ENCODE data around the gene R3HDM1.
A peak's percentile ranks its signal among the peaks of the same experiment; 100 is the strongest.
"Not testable (repeated sequence)": the region's sequence is repeated elsewhere in the genome, so short reads cannot be mapped to it uniquely, and the experiment has no call there.

Gene R3HDM1

DNA sequence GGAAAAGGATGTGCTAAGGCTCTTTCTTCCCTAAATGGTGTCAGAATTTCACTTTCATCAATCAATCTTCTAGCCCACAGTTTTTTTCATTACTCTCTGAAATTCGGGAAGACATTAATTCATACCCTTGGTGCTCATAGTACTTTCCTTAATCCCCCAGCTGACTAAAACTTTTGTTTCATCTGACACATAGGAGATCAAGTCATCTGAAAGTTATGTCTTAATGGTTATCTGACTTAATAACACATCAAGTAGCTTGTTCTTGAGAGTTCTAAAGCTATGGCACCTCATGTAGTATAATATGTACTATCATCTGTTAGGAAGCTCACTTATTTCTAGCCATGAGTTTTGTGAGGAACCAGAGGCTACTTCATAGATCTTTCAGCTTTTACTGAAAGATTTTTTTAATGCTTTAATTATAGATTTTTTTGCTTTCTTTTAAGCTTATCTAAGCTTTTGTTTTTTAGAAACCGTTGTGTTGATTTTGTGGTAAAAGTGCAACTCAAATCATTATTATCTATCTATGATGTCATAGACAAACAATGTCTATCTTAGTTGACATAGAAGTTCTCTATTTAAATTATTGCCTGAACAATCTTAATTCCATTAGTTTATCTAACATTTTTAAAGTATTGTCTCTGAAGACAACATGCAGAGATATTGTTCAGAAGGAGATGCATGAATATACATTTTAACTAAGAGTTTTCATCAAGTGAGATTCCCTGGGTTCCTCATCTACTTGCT is 116.7 kb downstream of the R3HDM1 start:
- no peak for DNase-seq

DNA sequence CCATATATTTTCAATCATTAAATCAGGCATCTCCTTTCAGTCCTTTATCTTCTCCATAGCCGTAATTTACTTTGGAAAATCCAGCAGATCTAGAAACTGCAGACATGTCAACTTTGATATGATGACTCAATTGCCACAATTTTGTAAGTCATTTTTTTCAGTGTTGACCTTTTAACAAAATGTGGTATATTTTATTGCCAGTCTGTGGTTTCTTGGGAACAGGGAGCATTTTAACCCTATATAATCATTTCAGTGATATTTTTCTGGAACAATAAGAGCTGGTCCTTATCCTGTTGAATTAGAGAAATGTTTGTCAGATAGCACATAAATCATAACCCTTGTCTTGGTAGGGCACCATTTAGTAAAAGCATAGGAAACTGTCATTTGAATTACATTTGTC is 119.4 kb downstream of the R3HDM1 start:
- no peak for DNase-seq

DNA sequence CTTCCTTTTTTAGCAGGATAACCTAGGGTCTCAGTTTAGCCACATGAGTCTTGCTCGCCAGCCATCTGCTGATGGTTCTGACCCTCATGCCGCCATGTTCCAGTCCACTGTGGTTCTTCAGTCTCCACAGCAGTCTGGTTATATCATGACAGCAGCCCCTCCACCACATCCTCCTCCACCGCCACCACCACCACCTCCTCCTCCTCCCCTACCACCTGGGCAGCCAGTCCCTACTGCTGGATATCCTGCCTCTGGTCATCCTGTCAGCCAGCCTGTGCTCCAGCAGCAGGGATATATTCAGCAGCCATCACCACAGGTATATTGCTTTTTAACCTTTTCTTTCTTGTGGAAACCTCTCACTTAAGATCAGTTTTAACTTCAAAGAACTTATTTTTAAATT is 120.4 kb downstream of the R3HDM1 start:
- no peak for DNase-seq

DNA sequence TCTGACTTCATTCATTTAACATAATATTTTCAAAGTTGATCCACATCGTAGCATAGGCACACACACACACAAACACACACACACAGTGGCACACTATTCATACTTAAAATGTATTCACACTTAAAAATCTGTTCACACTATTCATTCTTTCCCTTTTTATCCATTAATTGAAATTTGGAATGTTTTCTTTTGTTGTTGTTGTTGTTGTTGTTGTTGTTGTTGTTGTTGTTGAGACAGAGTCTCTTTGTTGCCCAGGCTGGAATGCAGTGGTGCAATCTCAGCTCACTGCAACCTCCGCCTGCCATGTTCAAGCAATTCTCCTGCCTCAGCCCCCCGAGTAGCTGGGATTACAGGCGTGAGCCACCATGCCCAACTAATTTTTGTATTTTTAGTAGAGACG is 123.0 kb downstream of the R3HDM1 start:
- not testable (repeated sequence) for DNase-seq

DNA sequence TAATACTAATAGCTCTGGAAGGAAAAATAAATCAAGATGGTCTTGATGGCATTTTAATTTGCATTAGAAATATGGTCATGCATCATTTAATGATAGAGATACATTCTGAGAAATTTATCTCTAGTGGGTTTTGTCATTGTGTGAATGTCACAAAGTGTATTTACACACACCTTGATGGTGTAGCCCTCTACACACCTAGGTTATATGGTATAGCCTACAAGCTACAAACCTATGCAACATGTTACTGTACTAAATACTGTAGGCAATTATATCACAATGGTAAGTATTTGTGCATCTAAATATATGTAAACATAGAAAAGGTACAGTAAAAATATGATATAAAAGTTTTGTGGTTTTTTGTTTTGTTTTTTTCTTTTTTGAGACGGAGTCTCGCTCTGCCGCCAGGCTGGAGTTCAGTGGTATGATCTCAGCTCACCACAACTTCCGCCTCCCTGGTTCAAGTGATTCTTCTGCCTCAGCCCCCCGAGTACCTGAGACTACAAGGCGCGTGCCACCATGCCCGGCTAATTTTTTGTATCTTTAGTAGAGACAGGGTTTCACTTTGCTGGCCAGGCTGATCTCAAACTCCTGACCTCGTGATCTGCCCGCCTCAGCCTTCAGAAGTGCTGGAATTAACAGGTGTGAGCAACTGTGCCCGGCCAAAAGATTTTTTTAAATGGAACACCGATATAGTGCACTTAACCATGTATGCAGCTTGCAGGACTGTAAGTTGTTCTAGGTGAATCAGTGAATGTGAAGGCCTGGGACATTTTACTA is 126.7 kb downstream of the R3HDM1 start:
- no peak for DNase-seq

DNA sequence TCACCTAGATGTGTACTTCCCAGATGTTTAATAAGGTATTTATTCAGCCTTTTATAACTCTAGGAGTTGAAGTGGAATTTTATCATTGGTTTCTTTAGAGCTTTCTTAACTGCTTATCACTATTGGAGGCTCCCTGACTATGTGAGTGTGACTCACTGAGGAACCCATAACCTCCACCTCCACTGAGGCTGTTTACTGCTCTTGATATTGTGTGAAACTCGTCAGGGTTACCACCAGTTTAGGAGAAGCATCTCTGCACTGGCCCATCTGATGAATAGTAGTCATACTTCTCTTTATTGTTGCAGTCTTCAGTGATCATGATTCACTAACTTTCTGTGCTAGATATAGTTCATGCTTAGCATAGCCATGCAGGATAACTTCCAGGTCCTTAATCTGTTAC is 130.8 kb downstream of the R3HDM1 start:
- no peak for DNase-seq

DNA sequence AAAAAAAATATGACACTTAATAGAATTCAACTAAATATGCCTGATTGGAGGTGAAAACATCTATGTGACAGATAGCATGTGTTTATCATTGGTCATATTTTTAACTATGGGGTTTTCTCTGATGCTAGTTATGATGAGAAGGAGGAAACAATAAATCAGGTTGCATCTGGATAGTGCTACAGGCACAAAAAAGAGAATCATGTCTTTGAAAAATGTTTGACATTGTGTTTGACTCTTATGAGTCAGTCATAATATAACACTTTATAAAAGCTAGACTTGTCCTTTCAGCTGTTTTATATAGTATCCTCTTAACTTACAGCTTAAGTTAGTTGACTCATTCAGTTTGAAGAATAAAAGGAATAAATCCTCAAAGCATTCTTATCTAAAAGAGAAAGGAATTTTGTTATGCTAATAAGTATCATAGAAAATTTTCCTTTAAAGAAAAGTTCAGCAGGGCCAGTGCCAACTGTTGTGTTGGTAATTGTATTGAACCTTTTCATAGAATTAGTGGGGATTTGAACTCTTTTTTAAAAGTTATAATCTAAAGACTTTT is 131.9 kb downstream of the R3HDM1 start:
- DNase-seq: no peak

DNA sequence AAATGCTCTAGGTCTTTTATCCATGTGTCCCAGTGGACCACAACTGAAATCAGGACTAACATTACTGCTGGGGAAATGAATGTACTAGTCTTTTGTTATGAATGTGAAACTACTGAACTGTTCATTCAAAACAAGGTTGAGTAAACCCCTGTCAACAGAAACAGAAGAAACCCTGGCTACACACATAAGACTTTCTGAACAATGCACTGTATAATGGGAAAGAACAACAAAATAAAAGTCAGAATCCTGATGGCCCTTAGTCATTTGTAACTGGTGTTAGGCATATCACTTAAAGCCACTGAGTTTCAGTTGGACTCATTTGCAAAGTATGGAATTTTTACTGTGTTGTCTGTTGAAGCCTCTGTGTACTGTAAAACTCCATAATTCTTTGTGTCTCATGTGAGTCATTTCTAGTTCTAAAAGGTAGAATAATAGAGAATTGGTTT is 133.4 kb downstream of the R3HDM1 start:
- DNase-seq: no peak

DNA sequence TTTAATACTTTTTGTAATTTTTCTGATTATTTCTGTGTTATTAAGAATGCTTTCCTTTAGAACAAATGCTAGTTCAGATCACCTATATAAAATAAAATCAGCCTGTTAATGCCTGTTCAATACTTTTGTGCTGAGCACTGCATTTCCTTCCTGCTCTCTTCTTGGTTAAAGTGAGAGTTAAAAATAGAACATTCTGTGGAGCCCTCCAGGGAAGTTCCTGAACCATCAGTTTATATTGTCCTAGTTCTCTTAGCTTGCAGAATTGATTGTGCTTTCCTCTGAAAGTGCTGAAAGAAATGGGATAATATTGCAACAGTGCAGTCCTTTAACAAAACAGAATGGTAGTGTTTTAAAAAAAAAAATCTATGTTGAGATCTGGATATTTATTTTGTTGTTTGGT is 135.8 kb downstream of the R3HDM1 start:
- DNase-seq: no peak

DNA sequence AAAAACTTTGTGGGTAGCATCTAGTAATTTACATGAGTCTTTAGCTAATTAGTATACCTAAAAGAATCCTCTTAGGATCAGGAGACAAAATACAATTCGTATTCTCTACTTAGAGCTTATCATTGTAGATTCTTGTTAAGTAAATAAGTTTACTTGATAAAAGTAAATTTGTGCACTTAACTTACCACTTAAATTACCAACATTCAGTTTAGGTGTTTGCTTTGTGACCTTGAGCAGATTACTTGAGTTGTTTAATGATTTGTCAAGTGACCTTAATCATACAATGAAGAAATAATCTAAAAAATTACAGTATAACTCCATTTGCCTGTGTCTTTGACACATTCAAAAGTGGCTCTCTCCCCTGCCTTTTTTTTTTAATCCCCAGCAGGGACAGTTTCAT is 143.2 kb downstream of the R3HDM1 start:
- no peak for DNase-seq

DNA sequence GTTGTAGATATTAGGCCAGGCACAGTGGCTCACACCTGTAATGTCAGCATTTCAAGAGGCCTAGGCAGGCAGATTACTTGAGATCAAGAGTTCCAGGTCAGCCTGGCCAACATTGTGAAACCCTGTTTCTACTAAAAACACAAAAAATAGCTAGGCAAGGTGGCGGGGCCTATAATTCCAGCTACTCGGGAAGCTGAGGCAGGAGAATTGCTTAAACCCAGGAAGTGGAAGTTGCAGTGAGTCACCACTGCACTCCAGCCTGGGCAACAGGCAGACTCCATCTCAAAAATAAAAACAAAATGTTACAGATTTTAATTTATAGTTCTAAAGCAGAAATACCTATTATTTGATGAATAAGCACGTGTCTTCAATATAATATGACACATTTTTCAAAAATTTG is 144.7 kb downstream of the R3HDM1 start:
- DNase-seq: peak; percentile 5

DNA sequence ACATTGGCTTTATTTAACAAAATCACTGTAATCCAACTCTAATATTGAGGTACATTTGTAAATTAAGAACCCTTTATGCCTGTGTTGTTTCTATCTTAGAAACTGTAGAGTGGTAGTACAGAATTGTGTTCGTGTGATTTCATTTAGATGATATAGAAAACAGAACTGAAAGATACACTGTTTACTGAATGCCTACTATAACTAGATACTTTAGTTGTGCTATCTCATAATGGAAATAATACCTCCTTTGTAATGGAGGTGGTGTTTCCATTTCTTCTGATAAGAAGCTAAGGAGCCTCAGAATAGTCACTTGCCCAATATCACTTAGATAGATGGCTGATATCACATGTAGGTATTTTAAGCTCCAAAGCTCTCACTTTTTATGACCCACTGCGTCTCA is 147.8 kb downstream of the R3HDM1 start:
- DNase-seq: no peak

DNA sequence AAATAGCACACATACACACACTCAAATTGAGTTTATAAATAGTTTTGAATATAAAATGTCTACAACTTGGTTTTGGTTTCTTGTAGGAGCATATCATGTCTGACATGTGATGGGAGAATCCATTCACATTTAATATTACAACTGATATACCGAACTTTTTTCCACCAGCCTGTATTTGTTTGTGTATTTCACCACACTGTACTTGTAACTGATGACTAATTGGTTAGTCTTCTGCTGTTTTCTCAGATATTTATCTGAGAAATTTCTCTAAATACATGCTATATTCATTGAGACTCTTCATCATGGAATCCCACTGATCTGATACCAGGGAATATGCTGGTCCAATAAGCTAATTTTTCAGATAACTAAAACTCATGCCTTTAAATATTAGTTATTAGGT is 154.1 kb downstream of the R3HDM1 start:
- no peak for DNase-seq

DNA sequence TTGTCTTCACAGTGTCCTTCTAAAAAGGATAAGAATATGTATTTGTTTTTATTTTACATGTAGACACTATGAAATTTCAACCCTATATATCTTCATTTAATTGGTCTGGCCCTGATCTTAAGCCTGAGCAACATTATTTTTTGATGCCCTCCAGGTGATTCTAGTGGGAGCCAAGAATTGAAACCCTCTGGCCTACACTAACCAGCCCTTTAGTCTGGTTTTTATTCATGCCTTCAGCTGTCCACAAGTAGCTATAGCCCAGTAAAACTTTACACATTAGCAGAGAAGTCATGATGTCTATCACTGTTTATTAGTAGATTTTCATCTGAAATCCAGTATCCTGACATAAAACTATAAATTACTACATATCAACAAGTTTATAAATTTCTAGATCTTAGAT is 157.7 kb downstream of the R3HDM1 start:
- DNase-seq: no peak

DNA sequence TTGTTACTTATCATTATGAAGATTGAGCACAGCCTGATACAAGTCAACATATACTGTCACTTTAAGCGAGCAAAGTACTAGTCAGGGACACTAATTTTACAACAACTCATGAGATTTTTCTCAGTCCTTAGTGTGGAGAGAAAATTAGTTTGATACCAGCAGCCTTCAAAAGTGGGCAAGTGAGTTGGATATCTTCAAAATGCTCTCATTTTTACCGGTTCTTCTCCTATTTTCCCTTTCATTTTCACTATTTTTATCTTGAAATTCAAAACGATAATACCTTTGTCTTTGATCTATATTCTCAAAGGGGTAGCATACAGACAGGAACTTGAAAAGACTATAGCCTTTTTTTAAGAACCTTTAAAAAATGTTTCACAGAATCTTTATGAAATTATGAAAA is 158.4 kb downstream of the R3HDM1 start:
- no peak for DNase-seq

DNA sequence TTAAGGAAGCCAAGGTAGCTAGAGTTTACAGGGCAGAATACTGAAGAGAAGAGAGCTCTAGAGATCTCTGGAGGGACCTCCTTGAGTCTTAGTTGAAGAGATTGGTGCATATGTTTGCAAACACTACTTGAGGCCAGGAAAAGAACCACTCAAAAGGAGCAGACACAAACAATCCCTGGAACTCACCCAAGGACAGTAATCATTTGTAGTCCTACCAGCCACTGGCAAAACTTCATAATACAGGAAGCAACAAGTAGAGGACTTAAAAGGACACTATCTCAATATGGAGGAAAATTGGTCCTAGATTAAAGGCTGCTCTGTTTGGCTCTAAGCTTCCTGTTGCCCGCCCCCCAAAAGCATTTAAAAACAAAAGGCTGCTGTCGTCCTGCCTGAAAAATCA is 163.4 kb downstream of the R3HDM1 start:
- DNase-seq: no peak

DNA sequence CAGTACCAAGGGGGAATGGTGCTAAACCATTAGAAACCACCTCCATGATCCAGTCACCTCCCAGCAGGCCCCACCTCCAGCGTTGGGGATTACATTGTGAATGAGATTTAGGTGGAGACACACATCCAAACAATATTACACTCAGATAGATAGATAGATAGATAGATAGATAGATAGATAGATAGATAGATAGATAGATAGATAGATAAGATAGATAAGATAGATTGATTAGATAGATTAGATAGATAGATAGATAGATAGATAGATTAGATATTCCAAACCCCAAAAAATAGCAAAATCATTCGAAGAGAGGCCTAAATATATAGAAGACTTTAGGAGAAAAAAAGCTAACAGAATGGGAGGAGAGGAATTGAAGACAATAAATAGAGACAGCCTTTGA is 167.6 kb downstream of the R3HDM1 start:
- DNase-seq: no peak

DNA sequence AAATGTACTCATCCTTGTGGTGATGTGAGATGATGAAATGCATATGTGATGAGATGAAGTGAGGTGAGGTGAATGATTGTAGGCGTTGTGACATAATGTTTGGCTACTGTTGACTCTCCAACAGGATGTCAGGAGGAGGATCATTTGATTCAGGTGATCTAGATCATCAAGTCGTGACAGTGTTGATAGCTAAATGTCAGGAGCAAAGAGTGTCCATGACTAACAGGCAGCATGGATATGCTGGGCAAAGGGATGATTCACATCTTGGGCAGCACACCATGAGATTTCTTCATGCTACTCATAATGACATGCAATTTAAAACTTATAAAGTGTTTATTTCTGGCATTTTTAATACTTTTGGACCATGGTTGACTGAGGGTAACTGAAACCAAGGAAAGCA is 170.2 kb downstream of the R3HDM1 start:
- DNase-seq: no peak

DNA sequence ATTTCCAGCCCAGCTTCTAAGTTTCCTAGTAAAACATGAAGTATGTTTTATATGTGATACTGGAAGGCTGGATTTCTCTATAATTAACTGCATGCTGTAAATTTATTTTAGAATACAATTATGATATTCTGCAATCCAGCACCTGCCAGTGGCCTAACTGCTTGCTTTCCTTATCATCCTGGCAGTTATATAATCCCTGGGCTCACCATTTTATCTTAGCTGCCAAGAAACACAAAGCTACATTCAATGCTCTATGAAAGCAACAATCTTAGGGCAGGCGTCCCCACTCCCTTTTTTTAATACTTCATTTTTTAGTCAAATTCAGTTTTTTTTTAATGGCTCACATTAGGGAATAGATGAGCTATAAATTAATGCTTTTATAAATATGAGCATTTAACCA is 172.0 kb downstream of the R3HDM1 start:
- DNase-seq: no peak

DNA sequence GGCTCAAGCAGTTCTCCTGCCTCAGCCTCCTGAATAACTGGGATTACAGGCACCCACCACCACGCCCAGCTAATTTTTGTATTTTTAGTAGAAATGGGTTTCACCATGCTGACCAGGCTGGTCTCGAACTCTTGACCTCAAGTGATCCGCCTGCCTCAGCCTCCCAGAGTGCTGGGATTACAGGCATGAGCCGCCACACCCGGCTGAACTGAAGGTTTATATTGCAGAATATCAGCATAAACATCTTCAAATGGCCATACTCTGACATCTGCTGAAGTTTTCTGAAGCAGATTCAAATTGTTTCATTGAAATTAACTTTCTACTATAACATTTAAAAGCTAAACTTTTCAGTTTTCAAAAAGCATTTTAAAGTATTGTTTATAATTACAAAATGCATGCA is 172.8 kb downstream of the R3HDM1 start:
- DNase-seq: not testable (repeated sequence)

DNA sequence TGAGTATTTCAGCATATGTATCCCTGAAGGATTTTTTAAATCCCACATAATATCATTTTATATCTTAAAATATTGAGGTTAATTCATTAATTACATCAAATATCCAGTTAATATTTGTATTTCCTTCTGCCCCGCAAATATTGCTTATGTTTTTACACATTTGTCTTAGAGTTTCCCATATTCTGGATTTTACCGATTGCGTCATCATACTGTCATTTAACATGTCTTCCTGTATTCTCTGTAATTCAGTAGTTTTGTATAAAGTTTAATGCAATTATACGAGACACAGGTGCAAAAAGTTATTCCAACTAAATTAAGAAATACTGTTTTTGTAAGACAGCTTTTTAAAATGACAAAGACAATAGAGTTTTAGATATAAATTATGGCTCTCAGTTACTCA is 176.9 kb downstream of the R3HDM1 start:
- no peak for DNase-seq

DNA sequence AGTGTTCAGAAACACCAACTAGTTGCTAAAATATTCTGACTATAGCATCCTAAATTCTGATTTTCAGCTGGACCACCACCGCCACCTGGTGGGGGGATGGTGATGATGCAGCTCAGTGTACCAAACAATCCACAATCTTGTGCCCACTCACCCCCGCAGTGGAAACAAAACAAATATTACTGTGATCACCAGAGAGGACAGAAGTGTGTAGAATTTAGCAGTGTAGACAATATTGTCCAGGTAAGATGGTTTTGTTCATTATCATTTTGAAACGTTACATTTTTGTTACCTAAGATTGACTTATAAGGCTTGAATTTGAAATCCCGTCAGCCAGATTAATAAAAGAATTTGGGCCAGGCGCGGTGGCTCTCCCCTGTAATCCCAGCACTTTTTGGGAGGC is 178.7 kb downstream of the R3HDM1 start:
- DNase-seq: peak; percentile 44

DNA sequence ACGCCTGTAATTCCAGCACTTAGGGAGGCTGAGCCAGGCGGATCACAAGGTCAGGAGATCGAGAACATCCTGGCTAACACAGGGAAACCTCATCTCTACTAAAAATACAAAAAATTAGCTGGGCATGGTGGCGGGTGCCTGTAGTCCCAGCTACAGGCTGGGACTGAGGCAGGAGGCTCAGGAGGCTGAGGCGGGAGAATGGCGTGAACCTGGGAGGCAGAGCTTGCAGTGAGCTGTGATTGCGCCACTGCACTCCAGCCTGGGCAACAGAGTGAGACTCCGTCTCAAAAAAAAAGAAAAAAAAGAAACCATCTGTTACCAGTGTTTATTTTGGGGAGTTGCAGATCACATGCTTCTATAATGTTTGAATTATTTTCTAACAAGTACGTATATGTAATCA is 183.8 kb downstream of the R3HDM1 start:
- not testable (repeated sequence) for DNase-seq

DNA sequence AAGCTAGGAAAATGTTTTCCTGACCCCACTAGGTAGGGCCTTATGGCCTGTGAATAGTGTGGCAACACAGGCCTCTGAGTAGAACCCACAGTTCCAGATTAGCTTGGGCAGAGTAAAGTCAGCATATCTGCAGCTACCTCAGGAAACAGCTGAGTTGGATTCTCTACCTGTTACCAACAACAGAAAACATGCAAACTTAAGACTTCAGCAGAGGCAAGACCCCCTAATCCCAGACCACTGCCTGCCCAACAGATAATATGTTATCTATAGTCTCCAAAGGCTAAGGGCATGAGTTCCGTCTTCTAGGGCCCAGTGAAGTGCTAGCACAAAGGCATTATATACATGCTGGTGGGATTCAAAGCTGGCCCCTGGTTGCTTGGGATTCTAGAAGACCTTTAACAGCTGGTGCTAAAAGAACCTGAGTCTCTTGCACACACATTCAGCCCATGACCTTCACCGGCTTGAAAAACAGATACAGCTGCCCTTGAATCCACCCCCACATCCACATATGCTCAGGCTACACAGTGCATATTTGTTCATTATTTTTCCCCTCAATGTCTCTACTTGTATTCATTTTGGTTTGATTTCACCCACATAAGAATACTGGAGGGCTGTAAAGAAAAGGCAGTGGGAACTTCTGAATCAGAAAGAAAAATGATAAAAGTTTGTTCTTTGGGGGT is 196.9 kb downstream of the R3HDM1 start:
- DNase-seq: no peak
